ENCODE data around the gene BEGAIN.

The BEGAIN gene

DNA sequence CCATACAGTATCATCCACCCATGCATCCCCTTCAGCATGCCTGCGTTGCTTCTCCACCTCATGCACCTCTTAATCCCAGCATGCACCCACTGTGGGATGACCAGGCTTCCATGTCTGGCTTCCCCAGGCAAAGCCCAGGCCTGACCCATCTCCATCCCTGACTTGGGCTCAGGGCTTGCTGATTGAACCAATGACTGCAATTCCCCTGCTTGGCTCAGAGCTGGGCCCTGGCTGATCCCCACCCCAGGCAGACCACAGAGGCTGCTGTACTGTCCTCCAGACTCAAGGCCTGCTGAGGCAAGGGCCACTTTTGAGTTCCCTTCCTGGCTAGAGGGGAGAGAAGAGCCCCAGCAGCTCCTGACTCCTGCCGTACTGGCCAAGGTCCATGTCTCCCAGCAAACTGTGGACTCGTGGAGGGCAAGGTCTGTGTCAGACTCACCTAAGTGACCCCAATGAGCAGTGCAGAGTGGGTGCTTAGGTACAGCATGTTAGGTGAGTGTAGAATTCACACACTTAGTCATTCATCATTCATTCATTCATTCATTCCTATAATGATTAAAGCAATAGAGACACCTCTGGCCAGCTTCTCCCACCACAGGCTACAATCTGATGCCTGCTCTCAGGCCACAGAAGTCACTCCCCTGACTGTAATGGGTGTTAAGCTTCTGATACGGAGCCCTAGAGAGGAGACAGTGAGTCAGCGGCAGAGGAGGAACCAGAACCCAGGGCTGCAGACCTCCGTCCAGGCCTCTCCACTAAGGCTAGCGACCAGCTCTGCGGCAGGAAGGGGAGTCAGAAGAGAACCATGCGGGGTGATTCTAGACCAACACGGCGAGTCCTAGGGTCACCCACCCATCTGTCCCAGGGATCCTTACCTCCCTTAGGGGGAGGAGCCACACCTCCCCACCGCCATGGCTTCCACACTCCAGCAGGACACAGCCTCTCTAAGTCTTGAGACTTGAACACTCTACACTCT is 2.9 kb downstream of the BEGAIN start:
- DNase-seq (ENCODE audit: low read depth in 1 of 2, low spot score in 1 of 2), result no peak

DNA sequence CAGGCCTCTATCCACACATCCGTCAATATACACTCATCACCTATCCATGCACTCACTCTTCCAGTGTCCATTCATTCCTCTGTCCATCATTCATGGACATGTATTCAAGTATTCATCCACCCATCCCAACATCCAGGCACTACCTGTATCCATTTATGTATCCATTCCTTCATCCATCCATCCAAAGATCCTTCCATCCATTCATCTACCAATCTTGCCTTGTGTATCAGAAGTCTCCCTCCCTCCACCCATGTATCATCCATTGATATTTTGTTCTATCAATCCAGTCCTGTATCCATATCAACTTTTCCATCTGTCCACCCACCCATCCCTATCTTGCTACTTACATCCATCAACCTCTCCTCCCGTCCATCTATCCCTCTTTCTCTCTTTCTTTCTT is 4.0 kb downstream of the BEGAIN start:
- DNase-seq (ENCODE audit: low read depth in 1 of 2, low spot score in 1 of 2), result no peak

DNA sequence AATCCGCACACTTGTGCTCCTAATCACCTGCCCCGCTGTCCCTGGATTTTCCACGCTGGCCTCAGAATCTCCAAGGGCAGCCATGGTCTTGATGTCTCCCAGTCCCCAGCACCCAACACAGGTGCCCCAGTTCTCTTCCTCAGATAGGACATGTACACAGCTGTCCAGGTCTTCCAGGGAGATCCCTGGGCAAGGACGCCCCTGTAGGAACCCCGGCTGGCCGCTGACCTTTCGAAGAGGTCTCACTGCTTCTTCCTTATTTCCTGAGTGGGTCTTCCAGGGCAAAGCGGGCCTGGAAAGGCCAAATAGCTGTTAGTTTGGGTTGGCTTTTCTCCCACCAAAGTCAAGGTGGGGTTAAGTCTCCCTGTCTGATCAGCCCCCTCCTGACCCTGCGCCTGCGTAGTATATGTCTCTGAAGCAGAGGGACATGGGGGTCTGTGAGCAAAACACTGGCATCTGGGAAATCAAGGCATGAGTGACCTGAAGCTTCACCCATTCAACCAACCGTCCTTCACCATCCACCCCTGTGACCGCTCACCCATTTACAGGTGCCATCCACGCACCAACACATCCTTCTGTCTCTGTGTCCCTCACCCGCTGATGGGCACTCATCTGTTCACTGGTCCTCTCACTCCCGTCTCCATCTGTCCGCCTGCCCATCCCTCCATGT is 4.6 kb downstream of the BEGAIN start:
- no peak for DNase-seq (ENCODE audit: low read depth in 1 of 2, low spot score in 1 of 2)

DNA sequence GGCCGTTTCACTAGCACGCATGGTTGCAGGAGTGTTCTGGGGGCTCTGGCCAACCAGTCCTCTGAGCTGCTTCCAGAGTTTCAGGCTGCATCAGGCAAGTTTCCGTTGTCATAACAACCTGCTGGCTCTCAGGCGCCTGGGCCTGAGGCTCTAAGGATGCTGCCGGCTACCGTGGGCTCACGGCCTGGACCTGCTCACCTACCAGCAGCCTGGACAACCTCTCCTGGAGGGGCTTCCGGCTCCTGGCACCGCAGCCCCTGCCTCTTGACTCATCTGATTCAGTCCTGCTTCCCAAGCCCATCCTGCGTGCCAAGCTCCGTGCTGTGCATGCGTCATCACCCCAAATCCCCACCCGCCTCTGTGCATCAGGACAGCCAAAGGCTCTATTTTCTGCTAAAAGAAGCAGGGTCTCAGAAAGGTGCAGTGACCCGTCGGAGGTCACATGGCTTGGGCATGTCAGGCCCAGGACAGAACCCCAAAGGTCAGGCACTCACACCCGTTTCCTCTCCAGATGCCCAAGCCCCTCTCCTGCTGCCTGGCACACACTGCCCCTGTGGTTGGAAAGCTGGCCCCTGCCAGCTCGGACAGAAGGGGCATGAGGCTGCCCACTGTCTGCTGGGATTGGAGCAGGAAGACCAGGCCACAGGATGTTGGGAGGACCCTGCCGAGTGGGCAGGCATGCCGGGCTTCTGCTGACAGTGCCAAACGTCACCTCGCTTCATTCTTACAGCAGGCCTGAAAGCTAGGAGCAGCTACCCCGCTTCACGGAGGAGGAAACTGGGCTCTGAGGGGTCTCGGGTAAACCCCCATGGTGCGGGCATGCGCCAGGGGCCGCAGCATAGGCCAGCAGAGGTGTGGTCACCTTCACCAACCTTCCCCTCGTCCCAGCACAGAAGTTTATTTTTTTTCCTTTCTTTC is 5.7 kb downstream of the BEGAIN start:
- no peak for DNase-seq (ENCODE audit: low read depth in 1 of 2, low spot score in 1 of 2)

DNA sequence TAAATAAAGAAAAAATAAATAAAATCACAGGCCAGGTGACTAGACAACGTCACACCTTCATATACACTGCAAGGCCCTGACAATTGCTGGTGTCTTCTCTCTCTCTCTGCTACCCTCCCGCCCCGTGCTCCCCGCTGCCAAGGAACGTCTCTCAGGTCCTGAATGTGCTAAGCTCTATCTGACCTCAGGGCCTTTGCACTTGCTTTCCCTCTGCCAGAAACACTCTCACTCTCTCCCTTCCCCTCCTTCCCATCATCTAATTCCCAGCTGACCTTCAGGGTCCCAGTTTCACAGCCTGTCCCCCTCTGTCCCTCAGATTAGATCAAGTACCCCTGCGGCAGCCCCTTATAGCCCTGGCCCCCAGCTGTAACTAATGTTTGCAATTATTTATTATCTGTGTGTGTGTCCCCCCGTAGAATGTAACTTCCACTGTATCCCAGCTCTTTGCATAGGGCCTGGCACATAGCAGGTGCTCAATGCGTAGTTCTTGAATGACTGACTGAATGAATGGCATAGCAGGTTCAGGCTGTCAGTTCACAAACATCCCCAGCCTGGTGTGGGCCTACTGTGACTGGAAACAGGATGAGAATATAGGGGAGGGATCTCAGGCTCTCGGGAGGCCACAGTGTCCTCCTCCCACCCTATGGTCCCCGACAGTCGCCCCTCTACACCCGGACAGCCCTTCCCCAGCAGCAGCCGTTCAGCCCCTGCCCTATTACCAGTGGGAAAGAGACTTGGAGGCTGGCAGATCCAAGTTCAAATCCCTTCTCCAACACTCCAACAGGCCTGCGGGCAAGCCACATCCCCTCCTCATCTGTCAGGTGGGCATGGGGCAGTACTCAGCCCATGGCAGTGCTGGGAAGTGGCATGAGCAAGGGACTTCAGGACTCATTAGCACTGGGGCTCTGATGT is 6.6 kb downstream of the BEGAIN start:
- DNase-seq (ENCODE audit: low read depth in 1 of 2, low spot score in 1 of 2), result no peak

DNA sequence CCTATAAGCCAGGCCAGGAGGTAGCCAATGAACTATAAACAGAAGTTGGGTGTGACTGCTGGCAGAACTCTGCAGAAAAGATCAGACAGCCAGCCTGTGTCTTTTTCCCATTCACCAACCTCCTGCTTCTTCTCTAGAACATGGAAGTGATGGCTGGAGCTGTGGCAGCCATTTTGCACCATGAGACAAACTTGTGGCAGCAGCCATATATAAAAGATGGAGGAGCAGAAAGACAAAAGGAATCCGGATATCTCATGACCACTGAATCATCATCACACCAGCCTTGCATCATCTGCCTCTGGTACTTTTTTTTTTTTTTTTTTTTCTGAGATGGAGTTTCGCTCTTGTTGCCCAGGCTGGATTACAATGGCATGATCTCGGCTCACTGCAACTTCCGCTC is 8.7 kb downstream of the BEGAIN start:
- no peak for DNase-seq (ENCODE audit: low read depth in 1 of 2, low spot score in 1 of 2)

DNA sequence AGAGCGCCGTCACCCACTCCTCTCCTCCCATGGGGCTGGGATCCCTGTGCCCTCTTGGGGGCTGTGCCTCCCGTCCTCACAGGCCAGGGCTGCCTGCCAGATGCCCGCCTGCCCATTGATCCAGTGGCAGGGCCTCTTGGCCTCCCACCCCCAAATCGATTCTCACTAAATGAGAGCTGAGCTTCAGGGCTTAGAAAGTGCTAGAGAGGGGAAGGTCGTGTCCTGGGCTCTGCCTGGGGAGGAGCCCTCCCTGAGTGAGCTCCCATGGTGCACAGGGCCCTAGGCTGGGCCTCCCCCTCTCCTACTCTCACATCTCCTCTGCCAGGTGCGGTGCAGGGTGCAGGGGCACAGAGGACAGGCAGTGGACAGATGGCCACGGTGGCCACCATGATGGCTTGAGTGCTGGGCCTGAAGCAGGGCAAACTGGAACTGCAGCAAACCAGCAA is 9.2 kb downstream of the BEGAIN start:
- no peak for DNase-seq (ENCODE audit: low read depth in 1 of 2, low spot score in 1 of 2)

DNA sequence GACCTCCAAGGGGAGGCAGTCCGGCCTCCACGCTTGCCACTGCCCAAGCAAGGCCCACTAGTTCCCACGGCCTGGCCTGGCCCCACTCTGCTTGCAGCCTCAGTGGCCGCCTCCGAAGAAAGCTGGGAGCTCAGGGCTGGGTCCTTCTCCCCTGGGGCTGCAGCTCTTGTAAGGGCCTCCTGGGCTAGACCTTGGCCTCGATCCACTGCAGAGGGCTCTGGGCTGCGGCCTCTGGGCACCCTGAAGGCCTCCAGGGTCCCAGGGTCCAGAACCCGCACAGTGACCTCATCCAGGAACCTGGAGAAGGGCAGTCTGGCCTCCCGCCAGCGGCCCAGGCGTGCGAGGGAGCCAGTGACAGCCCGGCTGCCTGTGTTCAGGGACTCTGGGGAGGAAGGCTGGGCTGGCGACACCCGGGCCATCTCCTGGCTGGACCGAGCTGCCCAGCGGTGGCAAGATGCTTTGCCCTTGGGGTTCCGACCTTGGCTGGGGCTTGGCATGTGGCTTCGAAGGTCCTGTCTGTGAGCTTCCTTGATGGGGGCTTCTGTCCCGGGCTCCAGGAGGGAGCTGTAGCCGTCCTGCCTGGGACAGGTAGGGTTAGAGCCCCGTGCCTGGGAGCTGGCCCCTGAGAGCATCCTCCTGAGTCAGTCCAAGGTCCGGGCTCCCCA is 9.8 kb downstream of the BEGAIN start:
- DNase-seq (ENCODE audit: low read depth in 1 of 2, low spot score in 1 of 2), result no peak

DNA sequence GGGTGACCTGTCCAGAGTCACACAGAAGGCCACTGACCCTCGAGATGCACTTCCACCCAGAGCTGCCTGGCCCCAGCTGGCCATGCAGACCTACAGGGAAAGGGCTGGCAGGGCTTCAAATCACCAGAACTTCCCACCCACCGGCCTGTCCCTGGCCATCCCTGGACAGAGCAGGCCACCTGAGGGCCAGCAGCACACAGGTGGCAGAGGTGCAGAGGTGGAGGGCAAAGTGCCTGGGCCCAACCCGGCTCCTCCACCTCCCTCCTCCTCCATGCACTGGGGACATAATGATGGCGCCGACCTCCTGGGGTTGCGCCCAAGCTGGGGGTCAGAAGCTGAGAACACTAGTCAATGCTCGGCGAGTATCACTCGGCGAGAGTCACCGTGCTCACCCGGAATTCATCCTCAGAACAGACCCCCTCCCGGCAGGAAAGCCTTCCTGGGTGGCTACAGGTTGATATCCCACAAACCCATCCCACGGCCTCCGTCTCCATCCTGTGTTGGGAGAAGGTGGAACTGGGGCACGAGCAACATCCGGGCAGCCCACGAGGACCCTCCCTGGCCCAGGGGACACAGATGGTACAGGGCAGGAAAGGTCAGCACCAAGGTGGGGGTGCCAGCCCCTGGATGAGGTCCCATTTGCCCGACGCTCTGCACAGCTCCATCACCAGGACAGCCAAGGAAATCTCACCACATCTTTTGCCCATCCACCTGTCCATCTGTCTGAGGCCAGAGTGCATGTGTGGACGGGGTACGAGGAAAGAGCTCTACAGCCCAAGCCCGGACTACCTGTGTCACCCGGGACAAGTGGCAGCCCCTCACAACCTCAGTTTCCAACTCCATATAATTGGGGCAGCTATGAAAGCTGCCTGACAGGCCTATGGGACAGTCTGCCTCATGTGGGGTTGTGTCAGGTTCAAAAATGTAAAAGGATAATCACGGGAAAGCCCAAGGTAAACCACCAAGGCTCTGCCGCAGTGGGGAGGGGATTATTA is 10.8 kb downstream of the BEGAIN start:
- no peak for DNase-seq (ENCODE audit: low read depth in 1 of 2, low spot score in 1 of 2)

DNA sequence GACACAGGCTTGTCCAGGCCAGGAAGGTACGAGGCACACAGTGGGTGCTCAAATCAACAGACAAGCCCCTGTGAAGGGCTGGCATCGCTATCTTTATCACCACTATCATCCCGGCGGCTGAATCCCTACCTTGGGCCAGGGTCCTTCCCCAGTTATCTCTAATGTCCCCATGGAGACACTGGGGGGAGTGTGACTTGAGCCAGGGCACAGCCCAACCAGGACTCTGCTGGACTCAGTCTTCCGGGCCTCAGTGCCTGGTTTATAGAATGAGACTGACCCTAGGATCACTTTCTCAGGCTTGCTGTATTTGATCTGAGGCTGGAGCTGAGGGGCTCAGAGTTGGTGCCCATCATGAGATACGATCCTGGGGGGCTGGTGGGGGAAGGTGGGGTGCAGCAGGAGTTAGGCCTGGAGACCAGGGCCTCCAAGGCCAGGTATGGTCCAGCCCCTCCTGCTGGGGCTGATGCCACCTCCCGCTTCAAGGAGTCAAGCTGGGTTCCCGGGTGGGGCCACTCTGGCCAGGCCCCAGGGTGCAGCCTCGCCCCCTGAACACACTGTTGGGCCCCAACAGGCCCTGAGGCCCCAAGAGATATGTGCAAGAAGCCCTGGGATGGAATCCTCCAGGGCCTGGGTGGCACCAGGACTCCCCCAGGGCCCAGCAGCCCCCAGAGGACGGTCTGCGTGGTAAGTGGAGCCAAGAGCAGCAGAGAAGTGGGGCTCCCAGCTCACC is 11.8 kb downstream of the BEGAIN start:
- no peak for DNase-seq (ENCODE audit: low read depth in 1 of 2, low spot score in 1 of 2)

DNA sequence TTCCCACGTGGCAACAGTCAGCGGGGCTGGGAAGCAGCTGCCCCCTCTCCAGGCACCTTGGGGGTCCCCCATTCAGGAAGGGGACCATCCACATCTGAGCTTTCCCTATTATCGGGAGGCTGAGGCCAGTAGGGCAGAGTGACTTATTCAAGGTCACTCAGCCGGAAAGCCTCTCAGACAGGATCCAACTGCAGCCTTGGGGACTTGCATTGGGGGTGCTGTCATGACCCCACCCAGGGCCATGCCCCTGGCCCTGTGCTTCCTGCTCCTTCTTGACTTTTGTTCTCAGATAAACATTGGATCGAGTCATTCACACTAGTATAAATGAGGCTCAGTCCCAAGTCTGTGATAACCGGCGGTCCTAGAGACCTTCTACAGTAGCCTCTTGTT is 12.6 kb downstream of the BEGAIN start:
- no peak for DNase-seq (ENCODE audit: low read depth in 1 of 2, low spot score in 1 of 2)

DNA sequence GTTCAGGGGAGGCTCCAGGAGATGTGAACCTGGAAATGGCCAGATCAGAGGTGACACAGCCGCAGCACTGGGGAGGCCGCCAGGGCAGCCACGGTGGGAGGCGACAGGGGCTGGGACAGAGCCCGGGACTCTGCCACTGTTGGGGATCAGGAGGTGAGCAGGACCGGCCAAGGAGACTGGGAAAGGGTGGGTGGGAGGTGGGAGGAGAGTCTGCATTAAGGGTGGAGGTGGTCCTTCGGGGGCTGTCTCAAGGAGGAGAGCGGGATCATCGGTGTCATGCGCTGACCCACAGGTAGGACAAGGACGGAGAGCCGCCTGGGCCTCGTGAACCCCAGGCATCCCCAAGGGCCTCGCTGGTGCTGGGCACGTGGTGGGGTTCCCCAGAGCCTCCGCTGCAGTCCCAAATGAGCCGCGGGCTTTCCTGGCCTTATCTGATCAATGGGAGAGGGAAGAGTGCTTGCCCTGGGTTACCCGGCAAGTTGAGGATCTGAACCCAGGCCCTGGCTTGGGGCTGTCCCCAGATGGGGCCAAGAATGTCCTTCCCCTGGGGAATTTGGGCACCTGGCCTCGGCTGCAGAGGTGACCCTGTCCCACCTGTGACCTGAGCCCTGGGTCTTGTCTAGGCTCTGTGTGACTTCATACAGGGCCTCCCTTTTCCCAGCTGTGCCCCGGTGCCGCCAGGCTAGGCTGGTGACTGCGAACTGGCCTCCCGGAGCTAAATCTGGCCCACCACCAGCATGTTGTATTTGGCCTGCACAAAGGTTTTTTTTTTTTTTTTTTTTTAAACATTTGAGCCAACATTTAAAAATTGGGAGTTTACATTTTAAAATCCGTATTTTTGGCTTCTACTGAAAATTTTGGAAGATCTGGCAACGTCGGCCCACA is 13.2 kb downstream of the BEGAIN start:
- no peak for DNase-seq (ENCODE audit: low read depth in 1 of 2, low spot score in 1 of 2)

DNA sequence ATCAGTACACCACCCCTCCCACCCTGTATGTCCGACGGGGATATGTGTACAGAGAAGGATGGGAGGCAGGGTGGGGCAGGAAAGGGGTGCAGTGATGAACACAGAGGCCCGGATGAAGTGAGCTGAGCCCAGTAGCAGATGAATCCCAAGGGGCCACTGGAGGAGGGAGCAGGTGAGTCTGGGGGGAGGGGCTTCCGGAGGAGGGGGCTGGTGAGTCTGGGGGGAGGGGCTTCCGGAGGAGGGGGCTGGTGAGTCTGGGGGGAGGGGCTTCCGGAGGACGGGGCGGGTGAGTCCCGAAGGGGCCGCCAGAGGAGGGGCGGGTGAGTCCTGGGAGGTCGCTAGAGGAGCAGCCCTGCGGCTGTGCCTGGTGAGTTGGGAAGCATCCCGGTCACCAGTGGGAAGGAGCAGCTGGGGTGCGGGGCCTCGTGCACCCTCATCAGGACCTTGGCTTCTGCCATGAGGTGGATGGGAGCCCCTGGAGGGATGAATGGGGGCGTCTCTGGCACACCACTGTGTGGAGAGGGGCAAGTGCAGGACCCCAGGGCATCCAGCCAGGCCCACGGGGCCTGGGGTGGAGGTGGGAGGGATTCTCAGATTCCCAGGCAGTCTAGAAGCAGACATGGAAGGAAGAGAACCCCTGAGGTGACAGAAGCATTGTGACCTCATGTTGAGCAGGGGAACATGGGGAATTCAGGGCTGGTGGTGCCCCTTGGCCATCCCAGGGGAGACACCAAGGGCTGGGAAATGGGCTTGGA is 14.0 kb downstream of the BEGAIN start:
- no peak for DNase-seq (ENCODE audit: low read depth in 1 of 2, low spot score in 1 of 2)

DNA sequence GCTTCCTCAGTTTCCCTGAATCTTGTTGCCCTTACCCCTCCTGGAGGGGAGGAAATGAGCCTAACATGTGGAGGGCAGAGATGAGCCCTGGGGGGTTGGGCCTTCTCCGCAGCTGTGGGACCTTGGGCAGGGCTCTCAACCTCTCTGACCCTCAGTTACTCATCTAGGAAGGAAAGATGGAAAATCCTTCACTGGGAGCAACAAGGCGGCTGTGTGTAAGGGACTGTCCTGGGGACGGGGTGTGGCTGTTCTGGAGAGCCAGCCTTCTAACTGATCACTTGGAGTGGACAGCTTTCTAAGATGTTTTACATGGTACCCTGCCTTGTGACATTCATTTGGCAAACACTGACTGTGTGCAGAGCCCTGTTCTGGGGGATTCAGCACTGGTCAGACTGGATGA is 14.7 kb downstream of the BEGAIN start:
- DNase-seq (ENCODE audit: low read depth in 1 of 2, low spot score in 1 of 2), result no peak

DNA sequence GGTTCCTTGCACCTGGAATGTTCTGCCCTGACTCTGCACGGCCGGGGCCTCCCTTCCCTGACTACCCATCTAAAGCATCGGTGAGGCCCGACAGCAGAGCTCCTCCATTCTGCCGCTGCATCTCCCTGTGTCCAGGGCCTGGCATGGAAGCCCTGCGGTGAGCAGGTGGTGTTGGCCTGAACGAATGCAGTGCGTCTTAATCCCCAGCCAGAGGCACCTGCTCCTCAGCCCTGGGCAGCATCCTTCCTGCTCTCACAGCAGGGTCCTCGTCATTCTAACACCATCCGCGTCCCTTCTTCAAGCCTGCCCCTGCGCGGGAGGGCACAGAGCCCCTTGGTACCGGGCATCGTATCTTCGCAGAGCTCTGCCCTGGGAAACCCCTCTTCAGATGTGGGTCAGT is 15.4 kb downstream of the BEGAIN start:
- no peak for DNase-seq (ENCODE audit: low read depth in 1 of 2, low spot score in 1 of 2)
